HG03378 (cell line): ENCODE results near the gene SNRNP25.

ENCODE experiments used
- ATAC-seq: cut with Tn5 transposase; IDR thresholded peaks from one replicate; pipeline ENCODE4 v1.9.1; 2021; ENCODE audit warnings: mild to moderate bottlenecking, moderate library complexity; ENCODE audit not compliant: unreplicated experiment

Gene SNRNP25

GRCh38 chr16:76535-77272 is 23.1 kb downstream of the SNRNP25 start:
- ATAC-seq, result no peak

- ATAC-seq, result no peak
Observed at GRCh38 chr16:77273-77806, 23.7 kb downstream of the SNRNP25 start.

GRCh38 chr16:77807-78443 is 24.3 kb downstream of the SNRNP25 start, which contains the start of gene MPG:
TSS of gene MPG (plus strand) at chr16:78225. CDS start at chr16:78310, 85 bp downstream.
- no peak for ATAC-seq

- no peak for ATAC-seq
Observed at GRCh38 chr16:78444-79150, 25.0 kb downstream of the SNRNP25 start.

- ATAC-seq, result no peak
Observed at GRCh38 chr16:79151-80054, 25.8 kb downstream of the SNRNP25 start.

- no peak for ATAC-seq
Observed at GRCh38 chr16:83060-83603, 29.5 kb downstream of the SNRNP25 start.

- no peak for ATAC-seq
Observed at GRCh38 chr16:83781-84615, 30.4 kb downstream of the SNRNP25 start.

- peak; percentile 58 for ATAC-seq
Observed at GRCh38 chr16:84718-85406, 31.2 kb downstream of the SNRNP25 start.

GRCh38 chr16:85407-85782 is 31.8 kb downstream of the SNRNP25 start:
- no peak for ATAC-seq

- no peak for ATAC-seq
Observed at GRCh38 chr16:85865-86264, 32.2 kb downstream of the SNRNP25 start.

- no peak for ATAC-seq
Observed at GRCh38 chr16:86483-86952, 32.9 kb downstream of the SNRNP25 start.

- ATAC-seq, result no peak
Observed at GRCh38 chr16:88613-89012, 35.0 kb downstream of the SNRNP25 start.

GRCh38 chr16:89391-90302 is 36.0 kb downstream of the SNRNP25 start:
- ATAC-seq, result no peak

- ATAC-seq, result no peak
Observed at GRCh38 chr16:91484-91883, 37.9 kb downstream of the SNRNP25 start.

- ATAC-seq, result no peak
Observed at GRCh38 chr16:92431-93339, 39.1 kb downstream of the SNRNP25 start.

GRCh38 chr16:94918-95265 is 41.3 kb downstream of the SNRNP25 start:
- no peak for ATAC-seq

GRCh38 chr16:96935-97381 is 43.3 kb downstream of the SNRNP25 start:
- ATAC-seq, result no peak
